Fibroblast of villous mesenchyme (primary cell): ENCODE results near the gene FGF3. TPM values are rescaled to one million over a fixed set of nuclear protein-coding genes. Genes with fewer than 3 reads are reported as not detected.

Experiments used
- DNase-seq: peaks from one replicate; pipeline ENCODE4 v3.0.0-alpha.2; 2010; ENCODE audit warnings: low read depth
- H3K4me3 ChIP-seq: 2 replicates; pipeline ENCODE4 v1.5.1; 2011; ENCODE audit warnings: low read depth, mild to moderate bottlenecking, low read length
- total RNA-seq: library from RNA; depleted of rRNA; stranded (reverse); fragments of >200 nt; gene quantifications from 2 replicates; pipeline ENCODE4 v1.2.3, GENCODE V29; 2012
- TF ChIP-seq, protein P1 (sequence below): IDR thresholded peaks from 2 replicates; pipeline ENCODE4 v1.5.1; 2012; ENCODE audit warnings: low read depth, mild to moderate bottlenecking, low read length; ENCODE audit not compliant: insufficient read depth

FGF3 gene
- total RNA-seq, 1 donor = not detected

DNA sequence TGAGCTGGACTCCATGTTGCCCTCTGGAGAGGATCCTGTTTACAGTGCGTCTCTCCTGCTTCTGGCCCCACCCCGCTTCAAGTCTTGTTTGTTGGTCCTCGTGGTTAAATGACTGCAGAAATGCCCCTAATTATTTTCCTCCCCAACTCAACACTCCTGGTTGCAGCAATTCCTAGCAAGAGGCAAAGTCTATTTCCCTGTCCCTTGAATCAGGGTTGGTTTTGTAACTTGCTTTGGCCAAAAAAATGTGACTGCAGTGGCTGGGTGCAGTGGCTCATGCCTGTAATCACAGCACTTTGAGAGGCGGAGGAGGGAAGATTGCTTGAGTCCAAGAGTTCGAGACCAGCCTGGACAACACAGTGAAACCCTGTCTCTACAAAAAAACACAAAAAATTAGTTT is 41.0 kb upstream of the FGF3 start:
- H3K4me3 ChIP-seq = no peak overlapping the region
- TF ChIP-seq, protein P1, sequence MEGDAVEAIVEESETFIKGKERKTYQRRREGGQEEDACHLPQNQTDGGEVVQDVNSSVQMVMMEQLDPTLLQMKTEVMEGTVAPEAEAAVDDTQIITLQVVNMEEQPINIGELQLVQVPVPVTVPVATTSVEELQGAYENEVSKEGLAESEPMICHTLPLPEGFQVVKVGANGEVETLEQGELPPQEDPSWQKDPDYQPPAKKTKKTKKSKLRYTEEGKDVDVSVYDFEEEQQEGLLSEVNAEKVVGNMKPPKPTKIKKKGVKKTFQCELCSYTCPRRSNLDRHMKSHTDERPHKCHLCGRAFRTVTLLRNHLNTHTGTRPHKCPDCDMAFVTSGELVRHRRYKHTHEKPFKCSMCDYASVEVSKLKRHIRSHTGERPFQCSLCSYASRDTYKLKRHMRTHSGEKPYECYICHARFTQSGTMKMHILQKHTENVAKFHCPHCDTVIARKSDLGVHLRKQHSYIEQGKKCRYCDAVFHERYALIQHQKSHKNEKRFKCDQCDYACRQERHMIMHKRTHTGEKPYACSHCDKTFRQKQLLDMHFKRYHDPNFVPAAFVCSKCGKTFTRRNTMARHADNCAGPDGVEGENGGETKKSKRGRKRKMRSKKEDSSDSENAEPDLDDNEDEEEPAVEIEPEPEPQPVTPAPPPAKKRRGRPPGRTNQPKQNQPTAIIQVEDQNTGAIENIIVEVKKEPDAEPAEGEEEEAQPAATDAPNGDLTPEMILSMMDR = no peak
- DNase-seq = no peak

DNA sequence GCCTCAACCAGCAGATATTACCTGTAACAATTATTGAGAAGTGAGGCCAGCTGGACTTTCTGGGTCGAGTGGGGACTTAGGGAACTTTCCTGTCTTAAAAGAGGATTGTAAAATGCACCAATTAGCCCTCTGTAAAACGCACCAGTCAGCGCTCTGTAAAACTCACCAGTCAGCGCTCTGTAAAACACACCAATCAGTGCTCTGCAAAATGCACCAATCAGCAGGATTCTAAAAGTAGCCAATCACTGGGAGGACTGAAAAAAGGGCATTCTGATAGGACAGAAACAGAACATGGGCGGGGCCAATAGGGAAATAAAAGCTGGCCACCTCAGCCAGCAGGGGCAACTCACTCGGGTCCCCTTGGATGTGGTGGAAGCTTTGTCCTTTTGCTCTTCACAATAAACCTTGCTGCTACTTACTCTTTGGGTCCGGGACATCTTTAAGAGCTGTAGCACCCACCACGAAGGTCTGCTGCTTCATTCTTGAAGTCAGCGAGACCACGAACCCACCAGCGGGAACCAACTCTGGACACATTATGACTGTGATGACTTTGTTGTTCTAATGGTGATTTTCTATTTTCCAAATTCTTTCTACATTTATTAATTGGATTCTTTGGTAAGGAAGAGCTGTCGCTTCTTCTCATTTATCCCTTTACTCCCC is 40.2 kb upstream of the FGF3 start:
- no peak for DNase-seq
- TF ChIP-seq, protein P1 = no peak
- H3K4me3 ChIP-seq = no peak overlapping the region

DNA sequence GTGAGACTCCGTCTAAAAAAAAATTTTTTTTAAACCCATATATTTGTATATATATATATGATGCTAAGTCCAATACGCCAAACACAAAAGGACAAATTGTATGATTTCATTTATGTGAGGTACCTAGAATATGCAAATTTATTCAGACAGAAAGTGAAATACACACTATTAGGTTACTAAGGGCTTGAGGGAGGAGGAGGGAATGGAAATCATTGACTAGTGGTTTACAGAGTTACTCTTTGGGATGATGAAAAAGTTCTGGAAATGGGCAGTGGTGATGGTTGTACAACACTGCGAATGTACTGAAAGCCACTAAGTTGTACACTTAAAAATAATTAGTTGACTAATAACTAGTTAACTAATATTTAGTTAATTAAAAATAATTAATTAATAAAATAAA is 36.2 kb upstream of the FGF3 start:
- TF ChIP-seq, protein P1 = no peak
- no peak overlapping the region for H3K4me3 ChIP-seq
- DNase-seq = no peak

DNA sequence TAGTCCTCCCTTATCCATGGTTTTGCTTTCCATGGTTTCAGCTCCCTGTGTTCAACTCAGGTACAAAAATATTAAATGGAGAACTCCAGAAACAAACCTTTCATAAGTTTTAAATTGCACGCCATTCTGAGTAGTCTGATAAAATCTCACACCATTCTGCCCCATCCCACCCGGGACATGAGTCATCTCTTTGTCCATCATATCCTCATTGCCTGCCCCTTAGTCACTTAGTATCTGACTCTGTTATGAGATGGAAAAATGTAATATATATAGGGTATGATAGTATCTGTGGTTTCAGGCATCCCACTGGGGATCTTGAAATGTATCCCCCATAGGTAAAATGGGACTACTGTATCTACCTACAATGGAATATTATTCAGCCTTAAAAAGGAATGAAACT is 35.5 kb upstream of the FGF3 start:
- H3K4me3 ChIP-seq = no peak overlapping the region
- no peak for DNase-seq
- TF ChIP-seq, protein P1 = no peak

DNA sequence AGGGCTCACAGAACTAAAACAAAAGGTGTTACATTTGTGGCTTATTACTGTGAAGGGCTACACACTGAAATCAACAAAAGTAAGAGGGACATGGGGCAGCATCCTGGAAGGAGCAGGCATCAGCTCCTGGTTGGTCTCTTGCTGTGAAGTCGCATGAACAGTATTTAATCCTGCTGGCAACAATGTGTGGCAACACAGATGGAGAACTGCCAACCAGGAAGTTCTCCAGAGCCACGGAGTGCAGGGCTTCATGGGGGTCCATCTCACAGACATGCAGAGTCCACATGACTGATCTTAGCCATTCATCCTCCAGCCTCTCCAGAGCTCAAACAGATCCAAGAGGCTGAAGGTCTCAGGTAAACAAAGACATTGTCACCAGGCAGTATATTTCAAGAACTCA is 32.8 kb upstream of the FGF3 start:
- TF ChIP-seq, protein P1 = no peak
- no peak overlapping the region for H3K4me3 ChIP-seq
- DNase-seq = no peak

DNA sequence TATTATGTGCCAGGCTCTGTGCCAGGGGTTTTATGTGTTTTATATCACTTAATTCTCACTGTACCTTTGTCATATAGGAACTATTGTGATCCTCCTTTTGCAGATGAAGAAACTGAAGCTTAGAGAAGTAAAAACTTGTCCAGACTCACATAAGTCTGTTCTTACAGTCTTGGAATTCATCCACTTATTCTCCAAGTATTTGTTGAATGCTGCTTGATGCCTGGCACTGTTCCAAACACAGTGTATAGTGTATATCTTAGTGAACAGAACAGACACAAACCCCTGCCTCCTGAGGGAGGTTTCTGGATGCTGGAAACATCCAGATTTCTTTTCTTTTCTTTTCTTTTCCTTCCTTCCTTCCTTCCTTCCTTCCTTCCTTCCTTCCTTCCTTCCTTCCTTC is 29.0 kb upstream of the FGF3 start:
- no peak for DNase-seq
- TF ChIP-seq, protein P1 = no peak
- H3K4me3 ChIP-seq = no peak overlapping the region

DNA sequence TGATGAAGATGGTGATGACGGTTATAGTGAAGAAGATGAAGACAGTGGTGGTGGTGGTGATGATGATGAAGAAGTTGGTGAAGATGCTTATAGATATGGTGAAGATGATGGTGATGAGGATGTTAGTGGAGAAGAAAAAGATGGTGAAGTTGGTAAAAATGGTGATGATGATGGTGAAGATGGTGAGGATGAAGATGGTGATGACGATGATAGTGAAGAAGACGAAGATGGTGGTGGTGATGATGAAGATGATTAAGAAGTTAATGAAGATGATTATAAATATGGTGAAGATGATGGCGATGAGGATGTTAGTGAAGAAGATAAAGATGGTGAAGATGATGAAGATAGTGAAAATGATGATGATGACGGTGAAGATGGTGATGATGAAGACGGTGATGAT is 25.2 kb upstream of the FGF3 start:
- no peak overlapping the region for H3K4me3 ChIP-seq
- TF ChIP-seq, protein P1 = no peak
- no peak for DNase-seq
